ENCODE data around the gene CEMIP.
A peak's percentile ranks its signal among the peaks of the same experiment; 100 is the strongest.

CEMIP gene

DNA sequence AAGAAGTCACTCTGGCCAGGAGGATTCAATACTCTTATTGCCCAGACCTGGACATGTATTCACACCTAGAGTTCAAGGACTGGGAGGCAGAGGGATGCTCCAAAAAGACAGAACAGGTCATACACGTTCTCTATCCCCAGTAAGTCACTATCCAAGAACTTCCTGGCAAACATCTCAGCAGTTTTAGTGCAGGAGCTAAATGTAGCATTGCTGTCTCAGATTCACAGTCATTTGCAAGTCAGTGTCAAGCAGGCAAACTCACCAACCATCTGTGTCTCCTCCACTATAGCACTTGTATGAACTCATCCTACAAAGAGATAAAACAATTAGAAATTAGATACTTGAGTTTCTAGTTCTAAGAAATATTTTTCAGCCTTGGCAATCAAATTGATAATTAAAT is 45.7 kb upstream of the CEMIP start:
- Histone ChIP-seq H3K4me3 (ENCODE audit: low read depth, low read length) (no peak overlapping the region), H3K36me3 (replicated peaks) (no peaks in the 10 kb centered on the region), H3K27ac (no peak overlapping the region), H3K27me3 (replicated peaks) (no peaks in the 10 kb centered on the region)
- DNase-seq: no peak
- TF ChIP-seq, protein P1, sequence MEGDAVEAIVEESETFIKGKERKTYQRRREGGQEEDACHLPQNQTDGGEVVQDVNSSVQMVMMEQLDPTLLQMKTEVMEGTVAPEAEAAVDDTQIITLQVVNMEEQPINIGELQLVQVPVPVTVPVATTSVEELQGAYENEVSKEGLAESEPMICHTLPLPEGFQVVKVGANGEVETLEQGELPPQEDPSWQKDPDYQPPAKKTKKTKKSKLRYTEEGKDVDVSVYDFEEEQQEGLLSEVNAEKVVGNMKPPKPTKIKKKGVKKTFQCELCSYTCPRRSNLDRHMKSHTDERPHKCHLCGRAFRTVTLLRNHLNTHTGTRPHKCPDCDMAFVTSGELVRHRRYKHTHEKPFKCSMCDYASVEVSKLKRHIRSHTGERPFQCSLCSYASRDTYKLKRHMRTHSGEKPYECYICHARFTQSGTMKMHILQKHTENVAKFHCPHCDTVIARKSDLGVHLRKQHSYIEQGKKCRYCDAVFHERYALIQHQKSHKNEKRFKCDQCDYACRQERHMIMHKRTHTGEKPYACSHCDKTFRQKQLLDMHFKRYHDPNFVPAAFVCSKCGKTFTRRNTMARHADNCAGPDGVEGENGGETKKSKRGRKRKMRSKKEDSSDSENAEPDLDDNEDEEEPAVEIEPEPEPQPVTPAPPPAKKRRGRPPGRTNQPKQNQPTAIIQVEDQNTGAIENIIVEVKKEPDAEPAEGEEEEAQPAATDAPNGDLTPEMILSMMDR (IDR thresholded peaks at IDR 0.05; ENCODE audit: low read depth, low read length, missing control alignments): no peak
- in situ Hi-C loops (cut with HindIII; ENCODE audit: low pct_ligation_motif_present, low sequenced_read_pairs): no loop called here

DNA sequence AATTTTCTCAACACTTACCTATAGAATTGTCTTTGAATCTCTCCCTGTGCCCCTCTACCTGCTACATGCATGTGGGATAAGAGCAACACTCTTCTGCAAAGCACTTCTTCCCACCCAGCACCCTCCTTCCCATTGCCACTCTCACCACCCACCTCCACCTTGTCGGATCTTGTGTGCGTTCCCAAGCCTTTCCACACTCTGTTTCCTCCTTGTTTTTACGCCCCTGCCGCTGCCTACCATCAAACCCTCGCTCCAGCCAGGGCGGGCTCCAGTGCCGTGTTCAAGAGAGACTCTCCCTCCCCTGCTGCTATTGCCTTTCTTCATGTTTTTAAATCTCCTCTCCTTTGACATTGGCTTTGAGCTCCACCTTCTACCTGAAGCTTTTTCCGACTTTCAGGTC is 43.8 kb upstream of the CEMIP start:
- no peaks in the 10 kb centered on the region for H3K27me3 ChIP-seq (replicated peaks)
- in situ Hi-C loops (cut with HindIII; ENCODE audit: low pct_ligation_motif_present, low sequenced_read_pairs): no loop called here
- no peak for DNase-seq
- no peak overlapping the region for H3K27ac ChIP-seq
- TF ChIP-seq, protein P1 (IDR thresholded peaks at IDR 0.05; ENCODE audit: low read depth, low read length, missing control alignments): no peak
- no peaks in the 10 kb centered on the region for H3K36me3 ChIP-seq (replicated peaks)
- H3K4me3 ChIP-seq (ENCODE audit: low read depth, low read length): no peak overlapping the region

DNA sequence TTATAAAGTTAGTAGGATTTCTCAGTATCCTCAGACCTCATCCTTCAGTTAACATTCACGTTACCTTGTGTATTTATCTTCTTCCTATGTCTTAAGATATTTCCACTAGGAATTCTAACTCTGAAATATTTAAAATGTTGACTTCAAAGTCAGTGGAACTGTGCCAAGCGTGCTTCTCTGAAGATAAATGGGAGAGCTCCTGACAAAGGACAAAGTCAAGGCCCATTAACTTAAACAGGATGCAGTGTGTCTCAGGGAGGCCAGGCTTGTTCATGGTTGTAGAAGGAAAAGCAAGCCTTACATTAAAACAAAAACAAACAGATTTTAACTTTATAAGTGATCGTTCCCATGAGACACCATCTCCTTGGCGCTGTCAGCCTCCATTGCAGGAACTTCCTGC is 42.6 kb upstream of the CEMIP start:
- no peaks in the 10 kb centered on the region for H3K36me3 ChIP-seq (replicated peaks)
- no peak overlapping the region for H3K4me3 ChIP-seq (ENCODE audit: low read depth, low read length)
- no peaks in the 10 kb centered on the region for H3K27me3 ChIP-seq (replicated peaks)
- TF ChIP-seq, protein P1 (IDR thresholded peaks at IDR 0.05; ENCODE audit: low read depth, low read length, missing control alignments): no peak
- no peak overlapping the region for H3K27ac ChIP-seq
- no peak for DNase-seq
- in situ Hi-C loops (cut with HindIII; ENCODE audit: low pct_ligation_motif_present, low sequenced_read_pairs): no loop called here

DNA sequence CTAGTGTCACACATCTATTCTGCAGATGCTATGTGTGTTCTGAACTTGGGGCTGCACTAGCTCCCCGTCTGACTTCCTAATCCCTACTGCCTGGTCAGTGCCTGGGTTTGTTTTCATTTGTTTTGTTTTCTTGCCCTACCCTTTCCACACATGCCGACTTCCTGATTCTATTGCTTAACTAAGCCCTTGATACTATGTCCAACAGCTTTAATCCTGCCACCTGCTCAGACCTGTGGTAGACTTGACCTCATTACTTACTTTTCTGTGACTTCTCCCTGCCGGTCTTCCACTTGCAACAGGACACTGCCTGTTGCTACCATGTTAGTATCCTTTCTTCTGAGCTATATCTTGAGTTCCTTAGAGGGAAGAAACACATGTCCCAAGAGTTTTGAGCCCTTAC is 39.3 kb upstream of the CEMIP start:
- TF ChIP-seq, protein P1 (IDR thresholded peaks at IDR 0.05; ENCODE audit: low read depth, low read length, missing control alignments): no peak
- no peaks in the 10 kb centered on the region for H3K27me3 ChIP-seq (replicated peaks)
- no peak overlapping the region for H3K4me3 ChIP-seq (ENCODE audit: low read depth, low read length)
- H3K27ac ChIP-seq: no peak overlapping the region
- in situ Hi-C loops (cut with HindIII; ENCODE audit: low pct_ligation_motif_present, low sequenced_read_pairs): no loop called here
- no peak for DNase-seq
- no peaks in the 10 kb centered on the region for H3K36me3 ChIP-seq (replicated peaks)

DNA sequence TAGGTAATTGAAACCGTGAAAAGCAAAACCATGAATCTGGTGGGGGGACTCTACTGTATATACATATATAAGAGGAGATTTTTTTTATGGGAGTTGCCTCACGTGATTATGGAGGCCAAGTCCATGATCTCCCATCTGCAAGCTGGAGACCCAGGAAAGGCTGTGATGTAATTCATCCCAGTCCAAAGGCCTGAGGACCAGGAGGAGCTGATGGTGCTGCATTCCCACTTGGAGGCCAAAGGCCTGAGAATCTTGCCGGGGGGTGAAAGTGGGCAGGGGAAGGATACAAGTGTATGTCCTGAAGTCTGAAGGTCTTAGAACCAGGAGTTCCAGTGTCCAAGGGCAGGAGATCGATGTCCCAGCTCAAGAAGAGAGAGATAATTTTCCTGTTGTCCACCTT is 37.1 kb upstream of the CEMIP start:
- in situ Hi-C loops (cut with HindIII; ENCODE audit: low pct_ligation_motif_present, low sequenced_read_pairs): no loop called here
- no peak overlapping the region for H3K4me3 ChIP-seq (ENCODE audit: low read depth, low read length)
- TF ChIP-seq, protein P1 (IDR thresholded peaks at IDR 0.05; ENCODE audit: low read depth, low read length, missing control alignments): no peak
- DNase-seq: no peak
- no peaks in the 10 kb centered on the region for H3K27me3 ChIP-seq (replicated peaks)
- H3K27ac ChIP-seq: no peak overlapping the region
- no peaks in the 10 kb centered on the region for H3K36me3 ChIP-seq (replicated peaks)

DNA sequence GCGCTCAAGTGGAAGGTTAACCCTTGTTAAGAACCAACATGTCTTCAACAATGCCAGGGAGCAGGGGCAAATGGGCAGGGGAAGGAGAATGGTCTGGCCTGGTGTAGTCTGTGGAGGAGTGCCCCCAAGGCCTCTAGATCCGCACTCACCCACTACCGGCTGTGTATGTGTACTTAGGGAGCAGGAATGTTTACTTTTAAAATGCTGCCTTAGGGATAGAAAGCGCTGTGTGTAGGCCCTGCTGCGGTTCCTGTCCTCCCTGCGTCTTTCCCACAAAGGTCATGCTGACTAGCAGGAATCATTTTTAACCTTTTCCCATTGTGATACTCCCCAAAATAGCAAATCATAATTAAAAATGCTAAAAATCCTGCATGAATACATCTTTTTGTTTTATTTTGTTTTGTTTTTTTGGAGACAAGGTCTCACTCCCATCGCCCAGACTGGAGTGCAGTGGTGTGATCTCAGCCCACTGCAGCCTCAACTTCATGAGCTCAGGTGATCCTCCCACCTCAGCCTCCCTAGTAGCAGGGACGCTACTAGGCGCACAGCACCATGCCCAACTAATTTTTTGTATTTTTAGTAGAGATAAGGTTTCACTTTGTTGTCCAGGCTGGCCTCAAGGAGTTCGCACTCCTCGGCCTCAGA is 35.9 kb upstream of the CEMIP start:
- H3K36me3 ChIP-seq (replicated peaks): no peaks in the 10 kb centered on the region
- peak; percentile 24 for DNase-seq
- H3K27me3 ChIP-seq (replicated peaks): no peaks in the 10 kb centered on the region
- in situ Hi-C loops (cut with HindIII; ENCODE audit: low pct_ligation_motif_present, low sequenced_read_pairs): no loop called here
- no peak overlapping the region for H3K4me3 ChIP-seq (ENCODE audit: low read depth, low read length)
- H3K27ac ChIP-seq: no peak overlapping the region
- TF ChIP-seq, protein P1 (IDR thresholded peaks at IDR 0.05; ENCODE audit: low read depth, low read length, missing control alignments): no peak
